Fibroblast of skin of abdomen (primary cell): ENCODE results near the gene WDR27.
"Not testable (repeated sequence)": the region's sequence is repeated elsewhere in the genome, so short reads cannot be mapped to it uniquely, and the experiment has no call there.

Experiments used
- DNase-seq: peaks from one replicate; pipeline ENCODE4 v3.0.0-alpha.2; 2013

WDR27 gene

GRCh38 chr6:169472786-169473416, 228.9 kb downstream of the WDR27 start:
- DNase-seq = no peak

- no peak for DNase-seq
These were observed 231.0 kb downstream of the WDR27 start for GRCh38 chr6:169470790-169471189.

- DNase-seq = no peak
These were observed 232.8 kb downstream of the WDR27 start for GRCh38 chr6:169469028-169469427.

GRCh38 chr6:169467755-169468154, 234.1 kb downstream of the WDR27 start:
- not testable (repeated sequence) for DNase-seq

GRCh38 chr6:169466256-169466655, 235.6 kb downstream of the WDR27 start:
- DNase-seq = not testable (repeated sequence)

GRCh38 chr6:169457762-169458161, 244.1 kb downstream of the WDR27 start:
- no peak for DNase-seq

- no peak for DNase-seq
These were observed 245.0 kb downstream of the WDR27 start for GRCh38 chr6:169456840-169457239.

- DNase-seq = no peak
These were observed 246.4 kb downstream of the WDR27 start for GRCh38 chr6:169455470-169455869.

GRCh38 chr6:169454872-169455204, 247.0 kb downstream of the WDR27 start:
- DNase-seq = no peak

GRCh38 chr6:169454204-169454871, 247.5 kb downstream of the WDR27 start:
- peak; percentile 91 for DNase-seq

GRCh38 chr6:169452869-169453620, 248.8 kb downstream of the WDR27 start:
- DNase-seq = no peak

- peak; percentile 75 for DNase-seq
These were observed 249.5 kb downstream of the WDR27 start for GRCh38 chr6:169452117-169452868.

GRCh38 chr6:169451065-169451838, 250.6 kb downstream of the WDR27 start:
- DNase-seq = no peak

- no peak for DNase-seq
These were observed 251.7 kb downstream of the WDR27 start for GRCh38 chr6:169450097-169450496.

GRCh38 chr6:169449221-169449620, 252.6 kb downstream of the WDR27 start:
- DNase-seq = no peak

GRCh38 chr6:169445661-169446581, 255.9 kb downstream of the WDR27 start:
- DNase-seq = no peak

GRCh38 chr6:169445227-169445626, 256.6 kb downstream of the WDR27 start:
- no peak for DNase-seq

GRCh38 chr6:169441292-169441691, 260.5 kb downstream of the WDR27 start:
- DNase-seq = no peak

GRCh38 chr6:169439710-169440109, 262.1 kb downstream of the WDR27 start:
- no peak for DNase-seq

- not testable (repeated sequence) for DNase-seq
These were observed 267.3 kb downstream of the WDR27 start for GRCh38 chr6:169434554-169434953.

GRCh38 chr6:169429001-169429400, 272.8 kb downstream of the WDR27 start:
- DNase-seq = no peak
